Psoas muscle (tissue), 8 donors: Measurements from ENCODE around the gene STK25. TPM values are rescaled to one million over a fixed set of nuclear protein-coding genes. Genes with fewer than 3 reads are reported as not detected.

ENCODE experiments used
- ATAC-seq, 4 donors: fragments of 200-7000 bp; cut with Tn5 transposase; one replicate each; pipeline ENCODE4 v1.9.1; 2020; ENCODE audit warnings: moderate library complexity in 3 of 4, mild to moderate bottlenecking in 2 of 4
- DNase-seq, 2 donors: peaks; one replicate each; pipeline ENCODE4 v3.0.0-alpha.2; 2020
- H3K27ac ChIP-seq: fragments of 200-600 bp; one replicate; pipeline ENCODE4 v1.8.0; 2022
- H3K27me3 ChIP-seq, 3 donors: fragments of 200-600 bp in 1 of 3; one replicate each; pipeline versions ENCODE4 v1.6.1 to v1.8.0; 2013 to 2022; ENCODE audit warnings: low read length in 2 of 3, mild to moderate bottlenecking in 2 of 3, moderate library complexity in 1 of 3; ENCODE audit not compliant: insufficient read depth in 3 of 3
- H3K36me3 ChIP-seq, 2 donors: fragments of 200-600 bp in 1 of 2; one replicate each; pipeline versions ENCODE4 v1.6.1 to v1.8.0; 2013 to 2022; ENCODE audit warnings: low read depth in 1 of 2, mild to moderate bottlenecking in 1 of 2, moderate library complexity in 1 of 2; ENCODE audit not compliant: insufficient read depth in 1 of 2
- H3K4me1 ChIP-seq: fragments of 200-600 bp; one replicate; pipeline ENCODE4 v1.8.0; 2022
- H3K4me3 ChIP-seq: fragments of 200-600 bp; one replicate; pipeline ENCODE4 v1.8.0; 2022; ENCODE audit warnings: mild to moderate bottlenecking
- H3K9me3 ChIP-seq: fragments of 200-600 bp; one replicate; pipeline ENCODE4 v1.8.0; 2022
- WGBS, 3 donors: extraction: QIAGEN DNeasy Blood & Tissue Kit; methylation state at CpG; one replicate each; pipeline versions ENCODE4 v1.1.6 to v1.1.7; 2013; 5-methylcytosine and 5-hydroxymethylcytosine counted together
- intact Hi-C, 2 donors: fragments of 100-400 bp; cut with DNase I; formaldehyde crosslinking; loops; one replicate each; pipeline versions ENCODE4 v1.11.0 to v1.14.2; 2022
- polyA plus RNA-seq, 3 donors: library from polyadenylated mRNA; stranded (reverse); fragments of 200-250 nt; gene quantifications; one replicate each; pipeline ENCODE4 v1.2.3, GENCODE V29; 2013
- total RNA-seq, 4 donors: library from RNA; stranded (reverse); fragmentation: NEBNext Ultra II Directional in 2 of 4; extraction: Animal tissue kit (Norgen Biotek cat#: 25700) in 2 of 4; gene quantifications; one replicate each; pipeline versions ENCODE4 v1.2.1 to v1.2.4, GENCODE V29; 2021 to 2023
- TF ChIP-seq, protein P1 (sequence below): fragments of 200-600 bp; IDR thresholded peaks from one replicate; pipeline ENCODE4 v1.8.0; 2022; ENCODE audit warnings: antibody characterized with exemption
- donor health status: healthy with polysubstance abuse.
- donor health status: DM: no; HTN: no; CAD: no; lungs with moderate emphysema.
- donor health status: Bipolar disorder and iron deficiency.
- donor health status: healthy.
- donor health status: DM: yes; HTN: yes; CAD: no.
- donor health status: DM: no; HTN: no; CAD: no.
- donor health status: DM: no; HTN: no; CAD: no.
- donor health status: DM: yes; HTN: yes; CAD: no.

The STK25 gene
- total and polyA plus RNA-seq, 7 donors = 227 to 489 (median 281) TPM

DNA sequence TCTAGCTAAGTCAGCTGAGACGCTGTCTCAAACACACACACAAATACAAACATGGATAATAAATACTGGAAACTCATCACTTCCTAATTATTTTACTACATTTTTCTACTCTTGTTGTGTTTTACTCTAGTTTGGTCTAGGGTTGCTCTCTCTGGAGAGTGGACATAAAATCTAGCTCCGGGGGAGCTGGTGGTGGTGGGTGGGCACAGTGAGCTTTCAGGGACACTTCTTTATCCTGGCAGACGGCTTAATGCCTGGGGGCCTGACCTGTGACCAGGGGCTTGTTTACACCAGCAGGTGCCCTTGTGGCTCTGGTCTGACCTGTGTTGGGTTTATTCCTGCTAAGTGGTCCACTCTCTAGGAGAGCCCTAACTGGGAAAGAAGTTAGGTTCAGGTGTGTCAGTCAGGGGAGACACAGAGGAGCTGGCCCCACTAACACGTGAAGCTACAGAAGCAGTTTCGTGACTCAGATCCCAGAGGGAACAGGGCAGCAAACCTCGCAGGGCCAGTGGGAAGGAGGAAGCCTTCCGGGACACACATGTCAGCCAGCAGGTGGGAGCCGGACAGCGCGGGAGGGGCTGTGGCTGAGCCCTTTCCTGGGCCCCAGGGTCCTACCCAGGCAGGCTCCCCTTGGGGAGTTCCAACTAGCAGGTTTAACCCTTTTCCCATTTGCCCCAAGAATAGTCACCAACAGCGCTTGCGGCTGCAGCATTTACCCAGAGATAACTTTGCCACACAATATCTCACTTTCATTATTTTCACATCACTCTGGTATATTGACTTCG is 27.7 kb upstream of the STK25 start:
- no peaks in the 10 kb centered on the region for H3K27me3 ChIP-seq
- 57 to 65% (median 63%) methylated on average over 13 of the region's 13 CpGs for WGBS, 3 donors
- TF ChIP-seq, protein P1, sequence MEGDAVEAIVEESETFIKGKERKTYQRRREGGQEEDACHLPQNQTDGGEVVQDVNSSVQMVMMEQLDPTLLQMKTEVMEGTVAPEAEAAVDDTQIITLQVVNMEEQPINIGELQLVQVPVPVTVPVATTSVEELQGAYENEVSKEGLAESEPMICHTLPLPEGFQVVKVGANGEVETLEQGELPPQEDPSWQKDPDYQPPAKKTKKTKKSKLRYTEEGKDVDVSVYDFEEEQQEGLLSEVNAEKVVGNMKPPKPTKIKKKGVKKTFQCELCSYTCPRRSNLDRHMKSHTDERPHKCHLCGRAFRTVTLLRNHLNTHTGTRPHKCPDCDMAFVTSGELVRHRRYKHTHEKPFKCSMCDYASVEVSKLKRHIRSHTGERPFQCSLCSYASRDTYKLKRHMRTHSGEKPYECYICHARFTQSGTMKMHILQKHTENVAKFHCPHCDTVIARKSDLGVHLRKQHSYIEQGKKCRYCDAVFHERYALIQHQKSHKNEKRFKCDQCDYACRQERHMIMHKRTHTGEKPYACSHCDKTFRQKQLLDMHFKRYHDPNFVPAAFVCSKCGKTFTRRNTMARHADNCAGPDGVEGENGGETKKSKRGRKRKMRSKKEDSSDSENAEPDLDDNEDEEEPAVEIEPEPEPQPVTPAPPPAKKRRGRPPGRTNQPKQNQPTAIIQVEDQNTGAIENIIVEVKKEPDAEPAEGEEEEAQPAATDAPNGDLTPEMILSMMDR = no peak
- no peak overlapping the region for H3K4me3 ChIP-seq
- DNase-seq (no peak), ATAC-seq (no peak)
- intact Hi-C loops = no loop called here
- H3K36me3 ChIP-seq = no peaks in the 10 kb centered on the region
- H3K4me1 ChIP-seq = peaks cover 5% of the 10 kb centered on the region
- H3K27ac ChIP-seq = no peak overlapping the region
- H3K9me3 ChIP-seq = no peaks in the 10 kb centered on the region

DNA sequence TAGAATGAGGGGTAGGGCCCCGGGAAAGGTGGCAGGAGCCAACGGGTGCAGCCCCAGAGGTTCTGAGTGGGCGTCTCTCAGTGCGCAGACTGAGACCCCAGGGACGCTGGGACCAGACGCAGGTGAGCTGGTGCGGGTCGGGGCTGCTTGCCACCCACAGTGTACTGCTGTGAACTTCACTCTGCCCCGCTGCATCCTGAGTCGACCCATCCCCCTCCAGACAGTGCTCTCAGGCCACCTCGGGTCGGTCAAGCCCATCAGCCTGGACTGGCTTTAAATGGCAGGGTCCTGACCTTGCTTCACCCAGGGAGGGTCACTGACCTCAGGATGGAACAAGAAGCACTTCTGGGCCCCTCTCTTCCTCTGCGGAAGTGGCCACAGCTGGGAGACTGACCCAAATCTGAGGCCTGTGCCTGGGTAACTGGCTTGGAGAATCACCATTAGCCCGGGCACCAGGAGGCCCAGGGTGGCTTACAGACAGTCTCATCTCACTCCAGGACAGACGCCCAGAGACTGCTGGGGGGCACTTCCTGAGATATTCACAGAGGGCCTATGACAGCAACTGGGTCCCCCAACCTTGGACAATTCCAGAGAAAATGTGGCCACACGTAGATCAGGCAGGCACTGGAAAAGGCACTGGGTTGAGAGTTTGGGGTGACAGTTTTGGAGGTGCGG is 26.5 kb upstream of the STK25 start:
- intact Hi-C loops = no loop called here
- H3K9me3 ChIP-seq = no peaks in the 10 kb centered on the region
- no peaks in the 10 kb centered on the region for H3K36me3 ChIP-seq
- H3K27me3 ChIP-seq = no peaks in the 10 kb centered on the region
- ATAC-seq (no peak), DNase-seq (no peak)
- no peak overlapping the region for H3K4me3 ChIP-seq
- H3K4me1 ChIP-seq = no peaks in the 10 kb centered on the region
- WGBS, 3 donors = 77 to 82% (median 79%) methylated on average over 17 of the region's 17 CpGs
- no peak overlapping the region for H3K27ac ChIP-seq
- TF ChIP-seq, protein P1 = no peak

GRCh38 chr2:241534293-241534692 is 25.9 kb upstream of the STK25 start:
- no peaks in the 10 kb centered on the region for H3K27me3 ChIP-seq
- H3K4me3 ChIP-seq = no peak overlapping the region
- no peaks in the 10 kb centered on the region for H3K9me3 ChIP-seq
- TF ChIP-seq, protein P1 = no peak
- no peaks in the 10 kb centered on the region for H3K4me1 ChIP-seq
- no peak overlapping the region for H3K27ac ChIP-seq
- ATAC-seq = no peak
- no peak for DNase-seq
- WGBS, 3 donors = 82 to 89% (median 82%) methylated on average over 7 of the region's 7 CpGs
- intact Hi-C loops = no loop called here
- H3K36me3 ChIP-seq = no peaks in the 10 kb centered on the region

GRCh38 chr2:241532733-241533601 is 24.6 kb upstream of the STK25 start:
- TF ChIP-seq, protein P1 = no peak
- 84 to 91% (median 90%) methylated on average over 26 of the region's 26 CpGs for WGBS, 3 donors
- H3K4me3 ChIP-seq = no peak overlapping the region
- H3K27me3 ChIP-seq = no peaks in the 10 kb centered on the region
- intact Hi-C loops = no loop called here
- no peaks in the 10 kb centered on the region for H3K4me1 ChIP-seq
- no peaks in the 10 kb centered on the region for H3K36me3 ChIP-seq
- H3K27ac ChIP-seq = no peak overlapping the region
- DNase-seq (no peak), ATAC-seq (no peak)
- no peaks in the 10 kb centered on the region for H3K9me3 ChIP-seq
